ENCODE measurements around the gene GLB1L2. TPM values are rescaled to one million over a fixed set of nuclear protein-coding genes. Genes with fewer than 3 reads are reported as not detected.
"Not testable (repeated sequence)": the region's sequence is repeated elsewhere in the genome, so short reads cannot be mapped to it uniquely, and the experiment has no call there.

Gene GLB1L2
- polyA plus RNA-seq, 1 of the 3 experiments (the other 2 are of a cell fraction) = 3.4 TPM

- CTCF ChIA-PET = interaction anchor here (0.8 to 1.5 kb wide), 2 partner anchors 11 to 19 kb away, joined by 3 to 5 read pairs; partner anchors contain the start of gene GLB1L2
- Histone ChIP-seq H3K9ac (no peak overlapping the region), H3K27me3 (ENCODE audit: insufficient read depth) (no peaks in the 10 kb centered on the region), H3K36me3 (replicated peaks in 1 of 2; ENCODE audit: control insufficient read depth in 1 of 2, insufficient read depth in 2 of 2, low read length in 1 of 2) (no peaks in the 10 kb centered on the region), H2AFZ (ENCODE audit: low read depth) (no peak overlapping the region), H3K79me2 (ENCODE audit: insufficient read depth) (no peaks in the 10 kb centered on the region), H3K4me2 (no peak overlapping the region), H3K9me3 (no peaks in the 10 kb centered on the region), H3K4me3 (ENCODE audit: low read depth in 2 of 2, low read length in 1 of 2) (no peak overlapping the region), H3K4me1 (ENCODE audit: control insufficient read depth in 1 of 2, insufficient read depth in 2 of 2, low read depth in 1 of 2, low read length in 1 of 2) (no peaks in the 10 kb centered on the region), H3F3A (replicated peaks; ENCODE audit: insufficient read depth) (no peaks in the 10 kb centered on the region), H3K9me2 (no peaks in the 10 kb centered on the region), H4K20me1 (ENCODE audit: insufficient read depth) (no peaks in the 10 kb centered on the region), H3K27ac (ENCODE audit: low read depth in 2 of 2, low read length in 1 of 2) (no peak overlapping the region)
- TF ChIP-seq TAF1 (IDR thresholded peaks at IDR 0.05; ENCODE audit: borderline replicate concordance, low read depth, low read length) = no peak
- TF ChIP-seq RXRA (IDR thresholded peaks at IDR 0.05; ENCODE audit: borderline replicate concordance, low read depth) = no peak
- no peak for TF ChIP-seq EP300 (IDR thresholded peaks at IDR 0.05; ENCODE audit: borderline replicate concordance in 1 of 2, low read depth in 1 of 2, low read length in 1 of 2)
- no peak for TF ChIP-seq PBX3 (IDR thresholded peaks at IDR 0.05)
- no peak for TF ChIP-seq USF2 (IDR thresholded peaks at IDR 0.05; ENCODE audit: borderline replicate concordance, low read depth, low read length)
- no peak for TF ChIP-seq POLR2AphosphoS5 (IDR thresholded peaks at IDR 0.05; ENCODE audit: low read depth, low read length)
- TF ChIP-seq GABPA (IDR thresholded peaks at IDR 0.05; ENCODE audit: low read depth) = no peak
- TF ChIP-seq MXI1 (IDR thresholded peaks at IDR 0.05; ENCODE audit: low read depth, low read length) = no peak
- DNase-seq = no peak
- WGBS (ENCODE audit: low lambda C conversion rate) = 74% methylated on average over 15 of the region's 15 CpGs
- POLR2A ChIA-PET = no interaction called here
These were observed 11.9 kb downstream of the GLB1L2 start for GRCh38 chr11:134343646-134344045.

GRCh38 chr11:134344497-134345236 lies 12.9 kb downstream of the GLB1L2 start:
- H3K4me1 ChIP-seq (ENCODE audit: control insufficient read depth in 1 of 2, insufficient read depth in 2 of 2, low read depth in 1 of 2, low read length in 1 of 2); H3K4me2 ChIP-seq; H2AFZ ChIP-seq (ENCODE audit: low read depth); H3K27ac ChIP-seq (ENCODE audit: low read depth in 2 of 2, low read length in 1 of 2); H3K4me3 ChIP-seq (ENCODE audit: low read depth in 2 of 2, low read length in 1 of 2); H3K79me2 ChIP-seq (ENCODE audit: insufficient read depth); DNase-seq; H3F3A ChIP-seq (replicated peaks; ENCODE audit: insufficient read depth); H4K20me1 ChIP-seq (ENCODE audit: insufficient read depth); H3K9me2 ChIP-seq; H3K9ac ChIP-seq; POLR2A ChIA-PET; H3K27me3 ChIP-seq (ENCODE audit: insufficient read depth); H3K9me3 ChIP-seq; H3K36me3 ChIP-seq (replicated peaks in 1 of 2; ENCODE audit: control insufficient read depth in 1 of 2, insufficient read depth in 2 of 2, low read length in 1 of 2): not testable (repeated sequence)
- CTCF ChIA-PET = interaction anchor here (0.8 to 1.6 kb wide), 3 partner anchors 13 to 20 kb away, joined by 3 to 5 read pairs (median 3); partner anchors contain the start of gene GLB1L2
- WGBS (ENCODE audit: low lambda C conversion rate) = 63% methylated on average over 10 of the region's 28 CpGs

- DNase-seq = no peak
- H4K20me1 ChIP-seq (ENCODE audit: insufficient read depth) = no peaks in the 10 kb centered on the region
- H3K79me2 ChIP-seq (ENCODE audit: insufficient read depth) = no peaks in the 10 kb centered on the region
- no peak overlapping the region for H2AFZ ChIP-seq (ENCODE audit: low read depth)
- no peak overlapping the region for H3K27ac ChIP-seq (ENCODE audit: low read depth in 2 of 2, low read length in 1 of 2)
- ChIA-PET CTCF (interaction anchor here (1.3 to 1.6 kb wide), 2 partner anchors 13 to 15 kb away, joined by 3 to 5 read pairs; partner anchors contain the start of gene GLB1L2), POLR2A (no interaction called here)
- H3K27me3 ChIP-seq (ENCODE audit: insufficient read depth) = no peaks in the 10 kb centered on the region
- 70% methylated on average over 4 of the region's 4 CpGs for WGBS (ENCODE audit: low lambda C conversion rate)
- no peak overlapping the region for H3K4me3 ChIP-seq (ENCODE audit: low read depth in 2 of 2, low read length in 1 of 2)
- no peaks in the 10 kb centered on the region for H3F3A ChIP-seq (replicated peaks; ENCODE audit: insufficient read depth)
- H3K36me3 ChIP-seq (replicated peaks in 1 of 2; ENCODE audit: control insufficient read depth in 1 of 2, insufficient read depth in 2 of 2, low read length in 1 of 2) = no peaks in the 10 kb centered on the region
- TF ChIP-seq EZH2phosphoT487 (IDR thresholded peaks at IDR 0.05; ENCODE audit: borderline replicate concordance, low read depth) (no peak), GATA2 (CRISPR knock-in tag; IDR thresholded peaks at IDR 0.05) (no peak), USF1 (IDR thresholded peaks at IDR 0.05; ENCODE audit: borderline replicate concordance, low read depth) (no peak)
- H3K9ac ChIP-seq = no peak overlapping the region
- H3K4me2 ChIP-seq = no peak overlapping the region
- no peaks in the 10 kb centered on the region for H3K9me3 ChIP-seq
- no peaks in the 10 kb centered on the region for H3K4me1 ChIP-seq (ENCODE audit: control insufficient read depth in 1 of 2, insufficient read depth in 2 of 2, low read depth in 1 of 2, low read length in 1 of 2)
- no peaks in the 10 kb centered on the region for H3K9me2 ChIP-seq
These were observed 13.4 kb downstream of the GLB1L2 start for GRCh38 chr11:134345237-134345550.
